GM21723 (cell line): Measurements from ENCODE around the gene GABPB1.
A peak's percentile ranks its signal among the peaks of the same experiment; 100 is the strongest.

Experiments used
- ATAC-seq: cut with Tn5 transposase; IDR thresholded peaks from one replicate; pipeline ENCODE4 v1.9.1; 2021; ENCODE audit warnings: mild to moderate bottlenecking, moderate library complexity; ENCODE audit not compliant: unreplicated experiment

The GABPB1 gene

GRCh38 chr15:50345298-50345697 is 9.7 kb downstream of the GABPB1 start:
- ATAC-seq: no peak

GRCh38 chr15:50344006-50344464 is 11.0 kb downstream of the GABPB1 start:
- ATAC-seq: no peak

GRCh38 chr15:50341616-50342136 is 13.3 kb downstream of the GABPB1 start:
- no peak for ATAC-seq

GRCh38 chr15:50340416-50340815 is 14.6 kb downstream of the GABPB1 start:
- ATAC-seq: no peak

- no peak for ATAC-seq
These were observed 15.3 kb downstream of the GABPB1 start for GRCh38 chr15:50339717-50340116.

GRCh38 chr15:50335251-50335650 is 19.7 kb downstream of the GABPB1 start:
- no peak for ATAC-seq

- ATAC-seq: no peak
These were observed 21.8 kb downstream of the GABPB1 start for GRCh38 chr15:50333229-50333628.

GRCh38 chr15:50330921-50331320 is 24.1 kb downstream of the GABPB1 start:
- ATAC-seq: no peak

- ATAC-seq: no peak
These were observed 26.9 kb downstream of the GABPB1 start for GRCh38 chr15:50328116-50328515.

GRCh38 chr15:50321680-50322210 is 33.3 kb downstream of the GABPB1 start:
- no peak for ATAC-seq

- no peak for ATAC-seq
These were observed 34.5 kb downstream of the GABPB1 start for GRCh38 chr15:50320504-50320903.

GRCh38 chr15:50318697-50319096 is 36.3 kb downstream of the GABPB1 start:
- no peak for ATAC-seq

GRCh38 chr15:50315814-50316630 is 39.0 kb downstream of the GABPB1 start:
- ATAC-seq: peak; percentile 53

- no peak for ATAC-seq
These were observed 42.4 kb downstream of the GABPB1 start for GRCh38 chr15:50312636-50313035.

GRCh38 chr15:50307799-50308198 is 47.2 kb downstream of the GABPB1 start:
- no peak for ATAC-seq

GRCh38 chr15:50304836-50305235 is 50.2 kb downstream of the GABPB1 start:
- no peak for ATAC-seq

- ATAC-seq: peak; percentile 84
These were observed 52.4 kb downstream of the GABPB1 start for GRCh38 chr15:50302581-50302980.

- no peak for ATAC-seq
These were observed 56.7 kb downstream of the GABPB1 start for GRCh38 chr15:50298340-50298739.

GRCh38 chr15:50295966-50296365 is 59.0 kb downstream of the GABPB1 start:
- no peak for ATAC-seq

- no peak for ATAC-seq
These were observed 65.2 kb downstream of the GABPB1 start for GRCh38 chr15:50289749-50290148.

- ATAC-seq: no peak
These were observed 67.5 kb downstream of the GABPB1 start for GRCh38 chr15:50287324-50288116.
